ENCODE data around the gene COTL1.

Gene COTL1

GRCh38 chr16:84569382-84569987 lies 48.4 kb downstream of the COTL1 start:
- Histone ChIP-seq H3K36me3 (ENCODE audit: insufficient read depth) (no peaks in the 10 kb centered on the region), H3K9ac (no peak overlapping the region), H3K4me3 (IDR thresholded peaks at IDR 0.05; ENCODE audit: insufficient read depth, low read depth, low read length) (no peak overlapping the region), H3K27ac (no peak overlapping the region), H3K4me1 (ENCODE audit: low read depth, poor library complexity, severe bottlenecking) (no peaks in the 10 kb centered on the region), H3K4me2 (no peak overlapping the region), H3K79me2 (ENCODE audit: insufficient read depth, low read depth) (no peaks in the 10 kb centered on the region), H3K27me3 (ENCODE audit: insufficient read depth, low read depth) (peaks cover 59% of the 10 kb centered on the region), H2AFZ (ENCODE audit: low read depth) (no peak overlapping the region), H4K20me1 (ENCODE audit: insufficient read depth) (no peaks in the 10 kb centered on the region)
- TF ChIP-seq CTCF (conservative IDR thresholded peaks at IDR 0.05; ENCODE audit: low read depth, low read length): no peak

DNA sequence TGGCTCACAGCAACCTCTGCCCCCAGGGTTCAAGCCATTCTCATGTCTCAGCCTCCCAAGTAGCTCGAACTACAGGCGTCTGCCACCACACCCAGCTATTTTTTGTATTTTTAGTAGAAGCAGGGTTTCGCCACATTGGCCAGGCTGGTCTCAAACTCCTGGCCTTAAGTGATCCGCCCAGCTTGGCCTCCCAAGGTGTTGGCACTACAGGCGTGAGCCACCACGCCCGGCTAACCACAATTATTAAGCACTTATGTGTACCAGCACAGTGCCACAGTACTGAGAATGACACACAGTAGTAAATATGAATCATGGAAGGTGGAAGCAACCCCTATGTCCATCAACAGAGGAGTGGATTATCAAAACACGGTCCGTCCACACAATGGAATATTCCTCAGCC lies 49.8 kb downstream of the COTL1 start:
- H3K9ac ChIP-seq: no peak overlapping the region
- H3K79me2 ChIP-seq (ENCODE audit: insufficient read depth, low read depth): no peaks in the 10 kb centered on the region
- H3K36me3 ChIP-seq (ENCODE audit: insufficient read depth): no peaks in the 10 kb centered on the region

GRCh38 chr16:84567286-84567962 lies 50.5 kb downstream of the COTL1 start:
- TF ChIP-seq CTCF (conservative IDR thresholded peaks at IDR 0.05; ENCODE audit: low read depth, low read length): no peak
- Histone ChIP-seq H4K20me1 (ENCODE audit: insufficient read depth) (no peaks in the 10 kb centered on the region), H3K4me1 (ENCODE audit: low read depth, poor library complexity, severe bottlenecking) (no peaks in the 10 kb centered on the region), H3K4me2 (no peak overlapping the region), H3K27me3 (ENCODE audit: insufficient read depth, low read depth) (peaks cover 65% of the 10 kb centered on the region), H3K9ac (no peak overlapping the region), H3K79me2 (ENCODE audit: insufficient read depth, low read depth) (no peaks in the 10 kb centered on the region), H3K27ac (no peak overlapping the region), H2AFZ (ENCODE audit: low read depth) (no peak overlapping the region), H3K4me3 (IDR thresholded peaks at IDR 0.05; ENCODE audit: insufficient read depth, low read depth, low read length) (no peak overlapping the region), H3K36me3 (ENCODE audit: insufficient read depth) (no peaks in the 10 kb centered on the region)

More for the DNA sequence above, 49.8 kb downstream of the COTL1 start:
- H3K4me2 ChIP-seq: no peak overlapping the region
- no peaks in the 10 kb centered on the region for H3K4me1 ChIP-seq (ENCODE audit: low read depth, poor library complexity, severe bottlenecking)
- no peaks in the 10 kb centered on the region for H4K20me1 ChIP-seq (ENCODE audit: insufficient read depth)
- no peak overlapping the region for H3K4me3 ChIP-seq (IDR thresholded peaks at IDR 0.05; ENCODE audit: insufficient read depth, low read depth, low read length)
- no peak for TF ChIP-seq CTCF (conservative IDR thresholded peaks at IDR 0.05; ENCODE audit: low read depth, low read length)
- H3K27me3 ChIP-seq (ENCODE audit: insufficient read depth, low read depth): peaks cover 65% of the 10 kb centered on the region
- no peak overlapping the region for H2AFZ ChIP-seq (ENCODE audit: low read depth)
- H3K27ac ChIP-seq: no peak overlapping the region

DNA sequence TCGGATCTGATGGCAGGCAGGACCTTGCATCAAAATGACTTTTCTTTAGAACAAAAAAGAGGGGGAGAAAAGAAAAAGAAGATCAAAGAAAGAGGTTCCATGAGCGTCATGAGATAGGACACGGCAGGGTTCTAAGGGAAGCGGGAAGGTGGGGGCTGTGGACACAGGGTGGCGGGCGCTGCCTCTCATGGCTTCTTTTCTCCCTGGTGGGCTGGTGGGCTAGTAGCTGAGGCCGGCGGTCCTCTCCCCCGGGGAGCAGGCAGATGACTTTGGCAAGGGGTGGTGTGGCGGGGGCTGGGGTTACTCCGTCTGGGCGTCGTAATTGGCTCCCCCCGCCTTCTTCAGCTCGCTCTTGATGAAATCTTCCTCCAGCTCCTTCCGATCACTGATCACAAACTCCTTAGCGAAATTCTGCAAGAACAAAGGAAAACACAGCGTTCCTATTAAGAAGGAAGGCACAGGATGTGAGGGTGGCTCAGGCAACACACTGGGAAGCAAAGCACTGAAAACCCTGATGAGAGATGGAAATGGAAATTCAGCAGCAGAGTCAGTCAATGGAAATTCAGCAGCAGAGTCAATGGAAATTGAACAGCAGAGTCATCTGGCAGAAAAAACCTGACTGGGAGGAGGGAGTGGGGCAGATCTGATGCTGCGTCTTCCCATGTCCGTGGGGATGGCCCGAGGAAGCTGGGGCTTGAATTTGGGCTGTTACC lies 51.2 kb downstream of the COTL1 start:
- no peaks in the 10 kb centered on the region for H3K4me1 ChIP-seq (ENCODE audit: low read depth, poor library complexity, severe bottlenecking)

More for the DNA sequence above, 51.2 kb downstream of the COTL1 start:
- Histone ChIP-seq H2AFZ (ENCODE audit: low read depth) (no peak overlapping the region), H4K20me1 (ENCODE audit: insufficient read depth) (no peaks in the 10 kb centered on the region), H3K4me3 (IDR thresholded peaks at IDR 0.05; ENCODE audit: insufficient read depth, low read depth, low read length) (no peak overlapping the region), H3K36me3 (ENCODE audit: insufficient read depth) (no peaks in the 10 kb centered on the region), H3K27ac (no peak overlapping the region), H3K27me3 (ENCODE audit: insufficient read depth, low read depth) (peaks cover 65% of the 10 kb centered on the region), H3K9ac (no peak overlapping the region), H3K79me2 (ENCODE audit: insufficient read depth, low read depth) (no peaks in the 10 kb centered on the region), H3K4me2 (no peak overlapping the region)
- no peak for TF ChIP-seq CTCF (conservative IDR thresholded peaks at IDR 0.05; ENCODE audit: low read depth, low read length)
